ENCODE data around the gene TP53RK. TPM values are rescaled to one million over a fixed set of nuclear protein-coding genes. Genes with fewer than 3 reads are reported as not detected.

Gene TP53RK
- total and polyA plus RNA-seq, 3 experiments from 2014 or later, result 14.1 to 17.4 (median 16.6) TPM

- Histone ChIP-seq H3K36me3 (ENCODE audit: insufficient read depth, low read length) (no peaks in the 10 kb centered on the region), H3K4me1 (ENCODE audit: insufficient read depth, low read length) (no peaks in the 10 kb centered on the region), H3K27me3 (ENCODE audit: insufficient read depth, low read length, poor library complexity, severe bottlenecking) (no peaks in the 10 kb centered on the region), H3K9me3 (ENCODE audit: low read length) (no peaks in the 10 kb centered on the region), H3K27ac (ENCODE audit: low read depth, low read length) (no peak overlapping the region), H3K4me3 (ENCODE audit: low read length) (no peak overlapping the region)
- Mint-ChIP-seq H3K9me3 (peaks cover 0 to 5% (median 2%) of the 10 kb centered on the region in 5 donors), H3K4me3 (no peak overlapping the region), H3K36me3 (peaks cover 0 to 10% (median 3%) of the 10 kb centered on the region in 3 donors), H3K27me3 (peaks cover 8 to 22% of the 10 kb centered on the region in 2 donors), H3K4me1 (no peaks in the 10 kb centered on the region), H3K27ac (no peak overlapping the region)
- no peak for DNase-seq
- ChIA-PET POLR2A (no interaction called here), CTCF (no interaction called here)
These were observed 31.6 kb downstream of the TP53RK start for GRCh38 chr20:46657618-46658017.

GRCh38 chr20:46657137-46657536 lies 32.1 kb downstream of the TP53RK start:
- Mint-ChIP-seq H3K9me3 (peaks cover 0 to 5% (median 2%) of the 10 kb centered on the region in 5 donors), H3K27ac (no peak overlapping the region), H3K4me3 (no peak overlapping the region), H3K36me3 (peaks cover 0 to 9% (median 2%) of the 10 kb centered on the region in 3 donors), H3K4me1 (no peaks in the 10 kb centered on the region), H3K27me3 (peaks cover 10 to 24% of the 10 kb centered on the region in 2 donors)
- no peaks in the 10 kb centered on the region for H3K9me3 ChIP-seq (ENCODE audit: low read length)
- no peaks in the 10 kb centered on the region for H3K27me3 ChIP-seq (ENCODE audit: insufficient read depth, low read length, poor library complexity, severe bottlenecking)
- POLR2A ChIA-PET, result no interaction called here
- no peaks in the 10 kb centered on the region for H3K4me1 ChIP-seq (ENCODE audit: insufficient read depth, low read length)
- no peak overlapping the region for H3K4me3 ChIP-seq (ENCODE audit: low read length)
- H3K27ac ChIP-seq (ENCODE audit: low read depth, low read length), result no peak overlapping the region
- no peaks in the 10 kb centered on the region for H3K36me3 ChIP-seq (ENCODE audit: insufficient read depth, low read length)
- no peak for DNase-seq
- CTCF ChIA-PET, result no interaction called here

- no peak overlapping the region for H3K4me3 Mint-ChIP-seq
- H3K27ac ChIP-seq (ENCODE audit: low read depth, low read length), result no peak overlapping the region
- POLR2A ChIA-PET, result no interaction called here
- H3K4me1 Mint-ChIP-seq, result no peaks in the 10 kb centered on the region
- H3K36me3 ChIP-seq (ENCODE audit: insufficient read depth, low read length), result no peaks in the 10 kb centered on the region
- H3K27ac Mint-ChIP-seq, result no peak overlapping the region
- H3K27me3 ChIP-seq (ENCODE audit: insufficient read depth, low read length, poor library complexity, severe bottlenecking), result no peaks in the 10 kb centered on the region
- no peaks in the 10 kb centered on the region for H3K4me1 ChIP-seq (ENCODE audit: insufficient read depth, low read length)
- CTCF ChIA-PET, result no interaction called here
- H3K36me3 Mint-ChIP-seq, result peaks cover 0 to 4% (median 0%) of the 10 kb centered on the region in 3 donors
- no peak for DNase-seq
- peaks cover 29 to 50% of the 10 kb centered on the region in 2 donors for H3K27me3 Mint-ChIP-seq
- peaks cover 0 to 5% (median 0%) of the 10 kb centered on the region in 5 donors for H3K9me3 Mint-ChIP-seq
- H3K4me3 ChIP-seq (ENCODE audit: low read length), result no peak overlapping the region
- no peaks in the 10 kb centered on the region for H3K9me3 ChIP-seq (ENCODE audit: low read length)
These were observed 36.5 kb downstream of the TP53RK start for GRCh38 chr20:46652699-46653098.

- no peak within 1 kb of the TSS for H3K27ac ChIP-seq (ENCODE audit: low read depth, low read length)
- Mint-ChIP-seq H3K9me3 (peaks cover 0 to 5% (median 0%) of the 10 kb centered on the region in 5 donors), H3K27me3 (peaks cover 29 to 50% of the 10 kb centered on the region in 2 donors), H3K27ac (peak within 1 kb of the TSS in 1 of 8 donors; percentile 74), H3K4me1 (no peaks in the 10 kb centered on the region), H3K36me3 (peaks cover 0 to 4% (median 0%) of the 10 kb centered on the region in 3 donors), H3K4me3 (no peak within 1 kb of the TSS)
- no peaks in the 10 kb centered on the region for H3K4me1 ChIP-seq (ENCODE audit: insufficient read depth, low read length)
- H3K9me3 ChIP-seq (ENCODE audit: low read length), result no peaks in the 10 kb centered on the region
- CTCF ChIA-PET, result no interaction called here
- no peaks in the 10 kb centered on the region for H3K27me3 ChIP-seq (ENCODE audit: insufficient read depth, low read length, poor library complexity, severe bottlenecking)
- H3K4me3 ChIP-seq (ENCODE audit: low read length), result no peak within 1 kb of the TSS
- DNase-seq, result no peak
- POLR2A ChIA-PET, result no interaction called here
- no peaks in the 10 kb centered on the region for H3K36me3 ChIP-seq (ENCODE audit: insufficient read depth, low read length)
These were observed 37.9 kb downstream of the TP53RK start, which contains the start of gene SLC13A3 for GRCh38 chr20:46651091-46651962. TSS of gene SLC13A3 (minus strand) at chr20:46651459. CDS start at chr20:46651421, 38 bp downstream.

GRCh38 chr20:46650575-46651090 lies 38.6 kb downstream of the TP53RK start:
- peak overlapping the region in 1 of 8 donors; percentile 74 for H3K27ac Mint-ChIP-seq
- no peak for DNase-seq
- H3K4me1 Mint-ChIP-seq, result no peaks in the 10 kb centered on the region
- no peaks in the 10 kb centered on the region for H3K27me3 ChIP-seq (ENCODE audit: insufficient read depth, low read length, poor library complexity, severe bottlenecking)
- POLR2A ChIA-PET, result no interaction called here
- H3K9me3 ChIP-seq (ENCODE audit: low read length), result no peaks in the 10 kb centered on the region
- peaks cover 0 to 4% (median 0%) of the 10 kb centered on the region in 3 donors for H3K36me3 Mint-ChIP-seq
- no peak overlapping the region for H3K4me3 ChIP-seq (ENCODE audit: low read length)
- no peaks in the 10 kb centered on the region for H3K36me3 ChIP-seq (ENCODE audit: insufficient read depth, low read length)
- H3K27ac ChIP-seq (ENCODE audit: low read depth, low read length), result no peak overlapping the region
- H3K9me3 Mint-ChIP-seq, result peaks cover 0 to 5% (median 0%) of the 10 kb centered on the region in 5 donors
- H3K27me3 Mint-ChIP-seq, result peaks cover 29 to 50% of the 10 kb centered on the region in 2 donors
- no peaks in the 10 kb centered on the region for H3K4me1 ChIP-seq (ENCODE audit: insufficient read depth, low read length)
- H3K4me3 Mint-ChIP-seq, result no peak overlapping the region
- CTCF ChIA-PET, result no interaction called here

GRCh38 chr20:46649965-46650542 lies 39.2 kb downstream of the TP53RK start:
- Mint-ChIP-seq H3K27me3 (peaks cover 29 to 50% of the 10 kb centered on the region in 2 donors), H3K36me3 (peaks cover 0 to 4% (median 0%) of the 10 kb centered on the region in 3 donors), H3K9me3 (peaks cover 0 to 5% (median 0%) of the 10 kb centered on the region in 5 donors), H3K4me3 (no peak overlapping the region), H3K27ac (no peak overlapping the region), H3K4me1 (no peaks in the 10 kb centered on the region)
- Histone ChIP-seq H3K27me3 (ENCODE audit: insufficient read depth, low read length, poor library complexity, severe bottlenecking) (no peaks in the 10 kb centered on the region), H3K4me1 (ENCODE audit: insufficient read depth, low read length) (no peaks in the 10 kb centered on the region), H3K36me3 (ENCODE audit: insufficient read depth, low read length) (no peaks in the 10 kb centered on the region), H3K4me3 (ENCODE audit: low read length) (no peak overlapping the region), H3K9me3 (ENCODE audit: low read length) (no peaks in the 10 kb centered on the region), H3K27ac (ENCODE audit: low read depth, low read length) (no peak overlapping the region)
- DNase-seq, result no peak
- ChIA-PET CTCF (no interaction called here), POLR2A (no interaction called here)

GRCh38 chr20:46649650-46649949 lies 39.6 kb downstream of the TP53RK start:
- H3K9me3 Mint-ChIP-seq, result peaks cover 0 to 5% (median 0%) of the 10 kb centered on the region in 5 donors
- ChIA-PET POLR2A (no interaction called here), CTCF (no interaction called here)
- Histone ChIP-seq H3K4me1 (ENCODE audit: insufficient read depth, low read length) (no peaks in the 10 kb centered on the region), H3K27ac (ENCODE audit: low read depth, low read length) (no peak overlapping the region), H3K27me3 (ENCODE audit: insufficient read depth, low read length, poor library complexity, severe bottlenecking) (no peaks in the 10 kb centered on the region), H3K36me3 (ENCODE audit: insufficient read depth, low read length) (no peaks in the 10 kb centered on the region), H3K4me3 (ENCODE audit: low read length) (no peak overlapping the region), H3K9me3 (ENCODE audit: low read length) (no peaks in the 10 kb centered on the region)
- no peak for DNase-seq
- H3K36me3 Mint-ChIP-seq, result peaks cover 0 to 4% (median 0%) of the 10 kb centered on the region in 3 donors
- H3K4me3 Mint-ChIP-seq, result no peak overlapping the region
- H3K27me3 Mint-ChIP-seq, result peaks cover 29 to 46% of the 10 kb centered on the region in 2 donors
- H3K27ac Mint-ChIP-seq, result no peak overlapping the region
- no peaks in the 10 kb centered on the region for H3K4me1 Mint-ChIP-seq
